GM18907 (cell line): ENCODE measurements around the gene AIG1.
A peak's percentile ranks its signal among the peaks of the same experiment; 100 is the strongest.
"Not testable (repeated sequence)": the region's sequence is repeated elsewhere in the genome, so short reads cannot be mapped to it uniquely, and the experiment has no call there.

ENCODE experiments used
- ATAC-seq: cut with Tn5 transposase; IDR thresholded peaks from one replicate; pipeline ENCODE4 v1.9.1; 2021; ENCODE audit warnings: mild to moderate bottlenecking, moderate library complexity; ENCODE audit not compliant: unreplicated experiment

AIG1 gene

DNA sequence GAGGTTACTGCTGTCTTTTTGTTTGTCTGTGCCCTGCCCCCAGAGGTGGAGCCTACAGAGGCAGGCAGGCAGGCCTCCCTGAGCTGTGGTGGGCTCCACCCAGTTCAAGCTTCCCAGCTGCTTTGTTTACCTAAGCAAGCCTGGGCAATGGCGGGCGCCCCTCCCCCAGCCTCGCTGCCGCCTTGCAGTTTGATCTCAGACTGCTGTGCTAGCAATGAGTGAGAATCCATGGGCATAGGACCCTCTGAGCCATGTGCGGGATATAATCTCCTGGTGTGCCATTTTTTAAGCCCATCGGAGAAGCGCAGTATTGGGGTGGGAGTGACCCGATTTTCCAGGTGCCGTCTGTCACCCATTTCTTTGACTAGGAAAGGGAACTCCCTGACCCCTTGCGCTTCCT, 247.1 kb downstream of the AIG1 start:
- ATAC-seq = not testable (repeated sequence)

- ATAC-seq = no peak
These were observed 252.5 kb downstream of the AIG1 start for GRCh38 chr6:143313163-143313562.

DNA sequence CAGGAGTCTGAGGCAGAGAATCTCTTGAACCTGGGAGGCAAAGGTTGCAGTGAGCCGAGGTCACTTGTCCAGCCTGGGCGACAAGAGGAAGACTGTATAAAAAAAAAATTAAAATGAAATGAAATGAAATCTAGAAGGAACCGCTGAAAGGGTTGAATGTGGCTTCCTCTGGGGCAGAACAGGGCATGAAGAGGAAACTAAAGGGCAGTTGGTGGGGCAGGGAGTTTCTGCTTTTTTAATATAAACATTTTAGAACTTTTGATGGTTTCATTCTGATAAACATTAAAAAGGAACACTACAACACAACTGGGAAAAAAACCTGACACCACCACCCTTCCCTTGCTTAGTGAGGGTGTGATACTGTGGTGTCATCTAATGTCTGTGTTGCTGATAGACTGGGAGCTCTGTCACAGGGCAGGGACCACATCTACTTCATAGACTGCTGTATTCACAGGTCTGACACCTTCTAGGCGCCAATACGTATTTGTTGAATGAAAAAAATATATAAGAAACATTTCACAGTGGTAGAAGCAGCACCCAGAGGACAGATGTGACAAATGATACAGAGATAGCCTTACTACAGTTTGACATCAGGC, 260.9 kb downstream of the AIG1 start:
- no peak for ATAC-seq

DNA sequence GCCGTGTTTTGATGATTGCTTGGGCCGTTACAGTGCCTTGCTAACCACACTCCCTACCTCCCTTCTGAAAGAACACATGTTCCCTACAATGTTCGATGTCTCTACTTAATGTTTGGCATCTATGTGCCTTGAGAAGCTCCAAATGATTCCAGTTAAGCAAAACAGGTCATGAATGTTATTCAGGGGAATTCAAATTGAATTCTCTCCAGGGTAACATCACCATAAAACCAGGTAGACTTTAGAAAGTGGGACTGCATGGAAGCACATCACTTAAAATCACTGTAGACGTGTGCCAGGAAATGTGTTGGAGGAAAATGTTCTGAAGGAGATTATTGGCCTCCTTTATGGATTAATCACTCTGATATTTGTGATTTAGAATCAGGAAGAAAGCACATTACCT, 261.7 kb downstream of the AIG1 start:
- ATAC-seq = no peak

GRCh38 chr6:143323729-143324470, 263.2 kb downstream of the AIG1 start:
- ATAC-seq = no peak

DNA sequence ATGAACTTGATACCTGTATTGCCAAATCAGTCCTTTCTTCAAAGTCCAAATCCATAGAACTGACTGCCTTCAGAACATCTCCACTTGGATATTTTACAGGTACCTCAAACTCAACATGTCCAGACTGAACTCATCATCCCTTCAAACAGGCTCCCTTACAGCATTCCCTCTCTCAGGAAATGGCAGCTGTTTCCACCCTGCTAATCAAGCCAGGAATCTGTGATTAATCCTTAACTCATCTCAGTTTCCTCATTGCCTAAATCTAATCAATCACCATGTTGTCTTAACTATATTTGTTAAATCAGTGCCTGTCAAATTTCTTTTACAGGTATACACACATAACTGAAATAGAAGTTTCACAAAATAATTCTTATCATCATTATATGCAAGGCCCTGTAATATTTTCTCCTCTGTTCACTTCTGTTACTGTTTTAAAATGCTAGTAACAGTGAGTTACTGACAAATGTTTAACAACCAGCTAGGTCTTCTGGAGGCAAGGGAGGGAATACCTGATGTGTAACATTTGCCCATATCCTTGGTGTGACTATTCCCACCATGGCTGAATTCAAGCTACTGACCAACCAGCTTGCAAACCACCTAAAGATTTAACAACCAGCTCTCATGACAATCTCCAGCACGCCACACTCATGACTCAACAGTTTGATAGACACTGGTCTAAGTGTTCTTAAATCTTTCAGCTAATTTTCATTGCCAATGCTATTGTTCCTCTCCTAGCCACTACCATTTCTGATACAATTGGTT, 264.9 kb downstream of the AIG1 start:
- no peak for ATAC-seq

- no peak for ATAC-seq
These were observed 268.2 kb downstream of the AIG1 start for GRCh38 chr6:143328876-143329275.

DNA sequence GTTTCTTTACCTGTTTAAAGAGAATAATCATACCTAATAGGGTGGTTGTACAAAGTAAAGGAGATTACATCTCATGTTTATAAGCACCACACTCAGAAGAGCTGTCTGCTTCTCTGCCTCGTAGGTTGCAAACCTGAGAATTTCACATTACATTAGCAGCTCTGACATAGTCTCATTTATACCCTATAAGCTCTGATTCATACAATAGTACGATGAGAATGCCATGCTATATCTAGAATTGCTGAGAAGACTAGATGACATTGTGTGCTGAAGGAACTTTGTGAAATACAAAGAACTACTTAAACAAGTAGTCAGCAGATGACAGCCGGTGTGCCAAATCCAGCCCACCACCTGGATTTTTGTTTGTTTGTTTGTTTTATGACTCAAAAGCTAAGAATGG, 268.6 kb downstream of the AIG1 start:
- ATAC-seq = no peak

GRCh38 chr6:143331362-143331761, 270.7 kb downstream of the AIG1 start:
- no peak for ATAC-seq

DNA sequence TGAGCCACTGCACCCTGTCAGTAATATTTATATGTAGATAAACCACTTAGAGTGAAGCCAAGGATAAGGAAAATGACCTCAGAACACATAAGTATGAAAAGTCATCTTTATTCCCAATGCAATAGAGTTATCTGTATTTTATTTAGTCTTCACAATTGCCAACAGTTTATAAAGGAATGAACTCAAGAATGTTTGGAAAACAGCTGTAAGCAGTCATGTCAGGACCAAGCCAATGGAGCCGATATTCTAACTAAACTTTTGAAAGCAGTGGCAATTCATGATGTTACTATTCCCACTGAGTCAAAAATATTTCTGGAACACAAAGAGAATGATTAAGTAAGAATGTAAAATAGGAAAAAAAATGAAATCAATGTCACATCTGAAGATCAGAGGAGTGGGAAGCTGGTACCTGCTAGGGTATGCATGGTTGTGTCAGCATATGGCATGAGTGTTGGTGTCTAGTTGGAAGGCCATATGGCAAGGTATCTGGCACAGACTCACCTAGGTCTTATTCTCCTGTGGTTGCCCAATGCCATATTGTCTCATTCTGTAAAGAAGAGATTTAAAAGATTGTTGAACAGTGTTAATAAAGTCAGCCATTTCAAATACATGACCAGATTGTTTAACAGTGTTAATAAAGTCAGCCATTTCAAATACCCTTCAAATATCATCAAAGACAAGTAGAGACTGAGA, 271.6 kb downstream of the AIG1 start:
- ATAC-seq = no peak

DNA sequence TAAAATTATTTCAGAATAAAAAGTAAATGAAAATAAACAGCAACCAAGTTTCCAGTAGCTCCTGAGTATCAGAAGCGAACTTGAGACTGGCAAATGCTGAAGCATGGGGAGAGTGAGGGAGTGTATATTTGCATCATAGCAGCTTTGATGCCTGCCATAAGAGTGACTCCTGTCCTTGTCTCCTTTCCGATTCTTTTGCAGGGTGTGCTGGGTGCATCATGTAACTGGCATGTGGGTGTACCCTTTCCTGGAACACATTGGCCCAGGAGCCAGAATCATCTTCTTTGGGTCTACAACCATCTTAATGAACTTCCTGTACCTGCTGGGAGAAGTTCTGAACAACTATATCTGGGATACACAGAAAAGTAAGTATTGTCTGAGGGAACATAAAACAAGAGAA, 272.4 kb downstream of the AIG1 start:
- ATAC-seq = no peak

- no peak for ATAC-seq
These were observed 273.2 kb downstream of the AIG1 start for GRCh38 chr6:143333749-143334520.

GRCh38 chr6:143335865-143336264, 275.2 kb downstream of the AIG1 start:
- no peak for ATAC-seq

DNA sequence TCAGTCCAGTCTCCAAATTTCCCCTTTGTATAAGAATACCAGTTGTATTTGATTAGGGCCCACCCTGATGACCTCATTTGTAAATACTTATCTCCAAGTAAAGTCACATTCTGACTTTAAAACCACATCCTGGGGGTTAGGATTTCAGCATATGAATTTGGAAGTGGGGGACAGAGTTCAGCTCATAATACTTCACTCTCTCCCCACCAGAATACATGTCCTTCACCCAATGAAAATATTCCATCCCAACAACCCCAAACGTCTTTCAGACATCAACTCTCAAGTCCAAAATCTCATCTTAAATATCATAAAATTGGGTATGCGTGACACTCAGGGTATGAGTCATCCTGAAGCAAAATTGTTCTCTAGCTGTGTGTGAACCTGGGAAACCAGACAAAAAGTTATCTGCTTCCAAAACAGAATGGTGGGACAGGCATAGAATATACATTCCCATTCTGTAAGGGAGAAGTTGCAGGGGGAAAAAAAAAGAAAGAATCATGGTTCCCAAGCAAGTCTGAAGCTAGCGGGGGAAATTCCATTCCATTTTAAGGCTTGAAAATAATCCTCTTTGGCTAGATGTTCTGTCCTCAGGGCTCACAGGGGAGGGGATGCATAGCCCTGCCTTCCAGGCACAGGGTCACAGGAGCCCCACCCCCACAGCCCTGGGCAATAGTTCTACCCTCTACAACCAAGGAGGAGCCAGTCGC, 275.9 kb downstream of the AIG1 start:
- ATAC-seq = no peak

DNA sequence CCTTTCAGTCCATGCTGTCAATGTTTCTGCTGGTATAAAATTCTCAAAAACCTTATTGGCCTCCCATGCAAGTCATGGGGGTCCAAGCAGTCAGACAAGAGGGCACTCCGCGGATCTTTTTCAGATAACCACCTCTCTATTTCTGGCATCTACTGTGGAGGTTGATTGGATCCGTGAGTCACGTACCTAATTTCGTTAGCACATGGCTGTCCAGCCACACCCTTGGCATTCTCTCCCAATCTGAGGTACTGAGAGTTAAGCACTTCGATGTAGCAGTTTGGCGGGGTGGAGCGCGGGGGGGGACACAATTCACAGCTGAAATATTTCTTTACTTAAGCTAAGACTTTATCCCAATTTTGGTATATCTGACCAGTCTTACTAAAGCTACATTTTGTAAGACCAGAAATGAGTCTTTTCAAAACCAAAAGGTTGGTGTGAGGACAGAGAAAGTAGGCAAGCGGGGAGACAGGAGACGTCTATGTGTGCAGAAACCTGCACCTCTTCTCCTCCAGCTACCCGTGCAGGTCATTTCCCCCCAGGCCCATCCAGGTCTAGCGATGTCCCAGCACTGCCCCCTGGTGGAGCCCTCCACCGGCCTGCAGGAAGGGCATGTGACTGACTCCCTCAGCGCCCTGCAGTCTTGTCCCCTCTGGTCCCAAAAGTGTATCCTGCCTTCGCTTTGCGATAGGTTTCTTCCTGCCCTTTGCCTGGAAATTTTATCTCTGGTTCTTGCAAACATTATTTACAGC, 276.7 kb downstream of the AIG1 start:
- ATAC-seq = peak; percentile 44

- no peak for ATAC-seq
These were observed 278.5 kb downstream of the AIG1 start for GRCh38 chr6:143339223-143339622.

GRCh38 chr6:143345477-143345876, 284.8 kb downstream of the AIG1 start:
- ATAC-seq = not testable (repeated sequence)

DNA sequence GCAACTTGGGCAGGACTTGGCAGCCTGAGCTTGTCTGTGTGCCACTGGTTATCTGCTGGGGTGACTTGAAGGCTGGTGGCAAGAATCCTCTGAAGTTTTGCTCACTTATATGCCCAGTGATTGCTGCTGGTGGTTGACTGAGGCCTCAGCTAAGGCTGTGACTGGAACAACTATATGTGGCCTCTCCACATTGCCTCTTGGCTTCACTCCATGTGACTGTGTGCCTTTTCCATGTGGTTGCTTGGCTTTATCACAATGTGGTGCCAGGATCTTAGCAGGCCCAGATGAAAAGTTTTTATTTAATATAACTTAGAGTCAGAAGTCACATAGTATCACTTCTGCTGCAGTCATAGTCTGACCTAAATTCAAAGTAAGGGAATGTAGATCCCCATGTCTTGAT, 285.3 kb downstream of the AIG1 start:
- no peak for ATAC-seq

DNA sequence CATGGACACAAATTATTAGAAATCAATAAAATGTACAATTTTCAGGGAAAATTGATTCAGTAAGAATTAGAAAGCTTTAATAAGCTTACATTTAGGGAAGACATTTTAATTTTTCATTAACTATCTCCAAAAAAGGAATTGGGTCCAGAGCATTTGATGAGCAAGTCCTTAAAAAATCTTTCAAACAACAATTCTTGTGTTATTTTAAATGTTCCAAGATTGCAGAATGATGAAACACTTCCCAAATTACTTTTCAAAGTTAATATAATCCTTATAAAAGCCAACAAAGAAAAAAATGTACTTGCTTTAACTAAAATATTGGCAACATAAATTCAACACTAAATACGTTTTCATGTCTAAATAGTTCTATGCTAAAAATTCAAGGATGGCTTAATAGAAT, 287.8 kb downstream of the AIG1 start:
- no peak for ATAC-seq
